ENCODE data around the gene JPT1. TPM values are rescaled to one million over a fixed set of nuclear protein-coding genes. Genes with fewer than 3 reads are reported as not detected.
"Not testable (repeated sequence)": the region's sequence is repeated elsewhere in the genome, so short reads cannot be mapped to it uniquely, and the experiment has no call there.

The JPT1 gene
- total and polyA plus RNA-seq, 8 donors = 7.5 to 33.1 (median 17.5) TPM

GRCh38 chr17:75128694-75129505, 25.4 kb downstream of the JPT1 start:
- WGBS, 2 donors = 85 to 89% methylated on average over 33 of the region's 33 CpGs
- H3K36me3 ChIP-seq = no peaks in the 10 kb centered on the region
- H3K9me3 ChIP-seq = no peaks in the 10 kb centered on the region
- H3K27ac ChIP-seq = no peak overlapping the region
- H3K27me3 ChIP-seq = no peaks in the 10 kb centered on the region
- no peak for ATAC-seq
- intact Hi-C loops (cut with DNase I) = loop anchor here in 1 of 3 donors (10.0 kb wide), 1 partner anchor 46 kb away; no protein-coding TSS in a partner anchor
- FAIRE-seq = no peak
- no peak overlapping the region for H3K4me3 ChIP-seq
- no peak for TF ChIP-seq CTCF (IDR thresholded peaks at IDR 0.05)
- no peak for DNase-seq
- peaks cover 0 to 13% (median 0%) of the 10 kb centered on the region in 3 donors for H3K4me1 ChIP-seq

DNA sequence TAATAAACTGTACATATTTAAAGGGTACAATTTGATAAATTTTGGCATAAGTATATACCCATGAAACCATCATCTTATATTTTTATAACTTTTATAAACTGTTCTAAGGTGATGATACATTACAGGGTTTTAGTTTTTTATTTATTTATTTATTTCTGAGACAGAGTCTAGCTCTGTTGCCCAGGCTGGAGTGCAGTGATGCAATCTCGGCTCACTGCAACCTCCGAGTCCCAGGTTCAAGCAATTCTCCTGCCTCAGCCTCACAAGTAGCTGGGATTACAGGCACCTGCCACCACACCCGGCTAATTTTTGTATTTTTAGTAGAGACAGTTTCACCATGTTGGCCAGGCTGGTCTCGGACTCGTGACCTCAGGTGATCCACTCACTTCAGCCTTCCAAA, 26.4 kb downstream of the JPT1 start:
- H3K27ac ChIP-seq, H3K27me3 ChIP-seq, H3K9me3 ChIP-seq, ATAC-seq, H3K36me3 ChIP-seq, H3K4me3 ChIP-seq, DNase-seq, FAIRE-seq: not testable (repeated sequence)
- H3K4me1 ChIP-seq = peaks cover 0 to 14% (median 0%) of the 10 kb centered on the region in 3 donors
- intact Hi-C loops (cut with DNase I) = loop anchor here in 1 of 3 donors (10.0 kb wide), 1 partner anchor 47 kb away; no protein-coding TSS in a partner anchor
- WGBS, 2 donors = 90% methylated on average over 5 of the region's 5 CpGs

- ATAC-seq (no peak), FAIRE-seq (no peak), DNase-seq (no peak)
- TF ChIP-seq CTCF (IDR thresholded peaks at IDR 0.05) = no peak
- H3K9me3 ChIP-seq = no peaks in the 10 kb centered on the region
- peaks cover 0 to 12% (median 0%) of the 10 kb centered on the region in 3 donors for H3K4me1 ChIP-seq
- H3K36me3 ChIP-seq = no peaks in the 10 kb centered on the region
- H3K4me3 ChIP-seq = no peak overlapping the region
- H3K27me3 ChIP-seq = no peaks in the 10 kb centered on the region
- intact Hi-C loops (cut with DNase I) = loop anchor here in 1 of 3 donors (10.0 kb wide), 1 partner anchor 48 kb away; no protein-coding TSS in a partner anchor
- H3K27ac ChIP-seq = no peak overlapping the region
- WGBS, 2 donors = 92 to 95% methylated on average over 8 of the region's 8 CpGs
These were observed 27.4 kb downstream of the JPT1 start for GRCh38 chr17:75126954-75127353.

- no peak overlapping the region for H3K4me3 ChIP-seq
- FAIRE-seq (no peak), DNase-seq (no peak), ATAC-seq (no peak)
- peaks cover 0 to 12% (median 0%) of the 10 kb centered on the region in 3 donors for H3K4me1 ChIP-seq
- H3K9me3 ChIP-seq = no peaks in the 10 kb centered on the region
- no peaks in the 10 kb centered on the region for H3K27me3 ChIP-seq
- intact Hi-C loops (cut with DNase I) = loop anchor here in 1 of 3 donors (10.0 kb wide), 1 partner anchor 49 kb away; no protein-coding TSS in a partner anchor
- H3K36me3 ChIP-seq = no peaks in the 10 kb centered on the region
- no peak overlapping the region for H3K27ac ChIP-seq
- WGBS, 2 donors = 63% methylated on average over 3 of the region's 3 CpGs
- TF ChIP-seq CTCF (IDR thresholded peaks at IDR 0.05) = no peak
These were observed 28.3 kb downstream of the JPT1 start for GRCh38 chr17:75125984-75126383.

GRCh38 chr17:75124819-75125162, 29.5 kb downstream of the JPT1 start:
- H3K27ac ChIP-seq = no peak overlapping the region
- H3K27me3 ChIP-seq = no peaks in the 10 kb centered on the region
- WGBS, 2 donors = 93% methylated on average over 4 of the region's 4 CpGs
- ATAC-seq (no peak), DNase-seq (no peak), FAIRE-seq (no peak)
- H3K9me3 ChIP-seq = no peaks in the 10 kb centered on the region
- H3K4me1 ChIP-seq = peaks cover 0 to 8% (median 0%) of the 10 kb centered on the region in 3 donors
- no peak for TF ChIP-seq CTCF (IDR thresholded peaks at IDR 0.05)
- intact Hi-C loops (cut with DNase I) = loop anchor here in 1 of 3 donors (10.0 kb wide), 1 partner anchor 50 kb away; no protein-coding TSS in a partner anchor
- no peak overlapping the region for H3K4me3 ChIP-seq
- H3K36me3 ChIP-seq = no peaks in the 10 kb centered on the region

All from pancreas (tissue), 10 donors.